ENCODE results near the gene BATF3. TPM values are rescaled to one million over a fixed set of nuclear protein-coding genes. Genes with fewer than 3 reads are reported as not detected.
A peak's percentile ranks its signal among the peaks of the same experiment; 100 is the strongest.
"Not testable (repeated sequence)": the region's sequence is repeated elsewhere in the genome, so short reads cannot be mapped to it uniquely, and the experiment has no call there.

BATF3 gene, protein sequence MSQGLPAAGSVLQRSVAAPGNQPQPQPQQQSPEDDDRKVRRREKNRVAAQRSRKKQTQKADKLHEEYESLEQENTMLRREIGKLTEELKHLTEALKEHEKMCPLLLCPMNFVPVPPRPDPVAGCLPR
- 0.28 TPM for total RNA-seq

DNA sequence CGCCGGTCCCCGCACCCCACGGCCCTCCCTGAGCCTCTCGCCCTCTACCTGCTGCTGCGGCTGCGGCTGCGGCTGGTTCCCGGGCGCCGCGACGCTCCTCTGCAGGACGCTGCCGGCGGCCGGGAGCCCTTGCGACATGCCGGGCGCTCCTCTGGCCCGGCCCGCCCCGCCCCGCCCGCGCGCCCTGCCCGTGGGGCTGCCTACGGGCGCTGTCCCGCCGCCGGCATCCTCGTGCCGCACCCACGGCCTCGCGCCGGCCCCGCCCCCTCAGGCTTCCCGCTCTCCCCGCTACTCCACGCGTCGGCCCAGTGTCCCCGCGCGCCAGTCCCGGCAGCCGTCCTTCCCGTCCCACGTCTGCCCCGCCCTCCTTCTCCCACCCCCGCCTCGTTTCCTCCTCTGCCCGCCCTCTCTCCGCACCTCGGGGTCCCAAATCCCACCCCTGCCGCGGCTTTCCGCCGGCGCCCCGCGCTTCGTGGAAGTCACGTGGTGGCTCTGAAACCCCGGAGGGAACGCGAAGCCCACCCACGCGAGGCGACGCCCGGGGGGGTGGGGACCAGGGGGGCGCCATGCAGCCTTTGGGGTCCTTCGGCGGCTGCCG is at the start of gene BATF3:
TSS of gene BATF3 (minus strand) at position 216 of the 598 bp plus-strand sequence. CDS start at position 138, 78 bp downstream.
- DNase-seq (ENCODE audit: low spot score) (peak; percentile 49), ATAC-seq (peak; percentile 79)

DNA sequence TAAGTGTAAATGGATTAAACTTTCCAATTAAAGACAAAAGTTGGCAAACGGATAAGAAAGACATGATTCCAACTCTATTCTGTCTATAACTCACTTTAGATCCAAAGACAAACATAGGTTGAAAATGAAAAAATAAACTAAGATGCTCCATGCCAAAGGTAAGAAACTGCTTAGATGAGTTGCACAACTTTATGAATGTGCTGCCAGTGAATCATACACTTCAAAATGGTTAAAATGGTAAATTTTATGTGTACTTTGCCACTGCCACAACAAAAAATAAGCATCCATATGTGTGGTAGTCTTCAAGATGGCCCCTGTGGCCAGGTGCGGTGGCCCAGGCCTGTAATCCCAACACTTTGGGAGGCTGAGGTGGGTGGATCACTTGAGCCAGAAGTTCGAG is 46.9 kb upstream of the BATF3 start:
- ATAC-seq (no peak), DNase-seq (ENCODE audit: low spot score) (no peak)

DNA sequence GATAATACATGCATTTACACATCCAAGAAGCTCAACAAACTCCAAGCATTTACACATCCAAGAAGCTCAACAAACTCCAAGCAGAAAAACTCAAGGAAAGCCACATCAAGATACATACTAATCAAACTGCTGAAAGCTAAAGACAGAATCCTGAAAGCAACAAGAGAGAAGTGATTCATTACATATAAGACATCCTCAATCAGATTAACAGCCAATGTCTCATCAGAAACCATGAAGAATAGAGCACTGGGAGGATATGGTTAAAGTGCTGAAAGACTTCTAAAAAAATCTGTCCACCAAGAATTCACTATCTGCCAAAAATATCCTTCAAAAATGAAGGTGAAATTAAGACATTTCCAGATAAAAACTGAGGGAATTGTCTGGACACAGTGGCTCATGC is 45.7 kb upstream of the BATF3 start:
- ATAC-seq (no peak), DNase-seq (ENCODE audit: low spot score) (no peak)

DNA sequence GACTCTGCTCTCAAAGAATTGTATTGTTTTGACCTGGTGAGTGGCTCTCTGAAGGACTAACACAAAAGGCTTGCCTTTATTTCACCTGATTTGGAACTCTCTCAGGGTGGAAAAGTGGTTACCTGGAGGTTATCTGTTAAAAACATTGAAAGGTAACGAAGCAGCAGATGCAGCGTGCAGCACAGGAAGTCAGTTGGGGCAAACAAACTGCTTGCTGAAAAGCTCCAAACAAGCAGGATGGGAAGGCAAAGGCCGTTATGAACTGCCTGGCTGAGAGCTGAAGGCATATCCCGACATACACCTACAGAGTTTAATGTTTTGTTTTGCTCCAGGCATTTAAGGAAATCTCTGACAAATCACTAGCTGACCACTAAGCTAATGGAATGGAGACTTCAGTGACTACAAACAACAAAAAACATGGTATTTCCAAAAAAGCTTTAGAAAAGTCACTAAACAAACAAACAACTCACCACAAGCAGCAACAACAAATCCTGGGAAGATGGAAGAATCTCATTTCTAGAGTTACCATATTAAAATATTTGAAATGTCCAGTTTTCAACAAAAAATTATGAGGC is 44.3 kb upstream of the BATF3 start:
- no peak for ATAC-seq
- DNase-seq (ENCODE audit: low spot score): no peak

DNA sequence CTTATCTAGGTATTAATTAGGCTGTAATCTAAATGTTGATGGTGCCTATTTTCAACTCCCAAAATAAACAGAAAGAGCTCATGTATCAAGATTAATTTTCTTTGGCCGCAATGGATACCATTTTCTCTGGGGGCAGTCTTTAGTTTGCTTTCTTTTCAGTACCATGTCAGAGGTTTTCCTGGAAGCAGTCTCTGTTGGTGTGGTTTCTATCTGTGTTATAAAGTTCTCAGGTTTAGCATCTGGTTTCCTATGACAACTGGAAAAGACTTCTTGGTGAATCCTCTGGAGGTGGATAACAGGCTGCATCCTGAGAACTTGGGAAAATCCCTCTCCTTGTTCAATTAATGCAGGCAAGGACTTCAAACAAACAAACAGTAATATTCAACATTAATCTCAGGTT is 38.7 kb upstream of the BATF3 start:
- ATAC-seq (no peak), DNase-seq (ENCODE audit: low spot score) (no peak)

DNA sequence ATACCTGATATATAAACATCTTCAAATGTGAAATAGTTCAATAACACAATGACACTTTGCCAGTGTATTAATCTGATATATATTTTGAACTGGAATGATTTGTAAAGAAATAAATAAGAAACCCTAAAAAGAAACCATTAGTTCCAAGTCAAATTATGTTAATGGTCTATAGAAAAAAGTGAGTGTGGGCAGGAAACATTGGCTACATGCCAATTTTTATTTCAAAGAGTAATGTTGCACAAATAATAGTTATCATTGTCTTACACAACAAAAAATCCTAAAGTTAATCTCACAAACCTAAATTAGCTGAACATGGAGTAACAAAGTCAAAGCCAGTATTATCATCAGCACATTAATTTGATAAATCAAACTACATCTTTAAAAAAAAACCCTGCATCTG is 37.9 kb upstream of the BATF3 start:
- DNase-seq (ENCODE audit: low spot score) (no peak), ATAC-seq (no peak)

DNA sequence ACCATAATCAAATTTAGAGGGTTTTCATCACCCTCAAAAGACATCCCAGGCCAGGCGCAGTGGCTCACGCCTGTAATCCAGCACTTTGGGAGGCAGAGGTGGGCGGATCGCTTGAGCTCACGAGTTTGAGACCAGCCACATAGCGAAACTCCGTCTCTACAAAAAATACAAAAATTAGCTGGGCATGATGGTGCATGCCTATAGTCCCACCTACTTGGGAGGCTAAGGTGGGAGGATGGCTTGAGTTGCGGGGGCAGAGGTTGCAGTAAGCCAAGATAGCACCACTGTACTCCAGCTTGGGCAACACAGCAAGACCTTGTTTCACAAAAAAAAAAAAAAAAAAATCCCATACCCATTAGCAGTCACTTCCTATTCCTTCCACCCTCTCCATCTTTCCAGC is 33.5 kb upstream of the BATF3 start:
- no peak for DNase-seq (ENCODE audit: low spot score)
- no peak for ATAC-seq

DNA sequence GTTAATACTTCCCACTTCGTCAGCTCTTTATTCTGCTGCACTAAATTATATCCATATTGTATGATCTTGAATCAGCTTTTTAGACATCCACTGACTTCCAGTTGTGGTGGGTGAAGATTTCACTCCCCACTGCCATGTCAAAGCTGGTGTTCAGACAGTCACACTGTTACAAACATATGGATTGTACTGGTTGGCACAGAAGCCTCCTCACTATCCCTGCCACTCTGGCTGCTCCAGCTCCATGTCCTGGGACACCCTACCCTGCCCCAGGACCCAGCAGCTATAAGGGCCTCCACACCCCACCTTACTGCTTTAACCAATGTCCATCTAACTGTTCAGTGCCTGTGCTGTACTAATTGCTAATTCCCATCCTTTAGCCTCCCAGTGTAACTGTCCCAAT is 32.0 kb upstream of the BATF3 start:
- ATAC-seq (no peak), DNase-seq (ENCODE audit: low spot score) (no peak)

DNA sequence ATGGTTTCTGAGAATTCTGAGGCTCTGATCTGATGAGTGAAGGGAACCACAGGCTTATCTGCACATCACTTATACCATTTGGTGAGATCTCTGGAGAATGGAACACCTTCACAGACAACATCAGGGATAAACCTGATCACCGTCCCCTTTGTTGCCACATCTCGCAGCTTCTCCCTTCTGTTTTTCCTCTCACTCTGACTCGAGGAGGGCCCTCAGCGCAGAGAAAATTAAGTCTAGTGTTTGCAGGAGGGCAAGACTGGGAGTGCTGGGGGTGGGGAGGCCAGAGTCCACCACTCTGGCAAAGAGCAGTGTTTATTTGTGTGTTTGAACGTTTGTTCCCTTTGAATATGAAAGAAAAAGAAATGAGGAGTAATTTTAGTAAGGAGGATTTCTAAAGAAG is 29.0 kb upstream of the BATF3 start:
- DNase-seq (ENCODE audit: low spot score) (no peak), ATAC-seq (peak; percentile 96)

DNA sequence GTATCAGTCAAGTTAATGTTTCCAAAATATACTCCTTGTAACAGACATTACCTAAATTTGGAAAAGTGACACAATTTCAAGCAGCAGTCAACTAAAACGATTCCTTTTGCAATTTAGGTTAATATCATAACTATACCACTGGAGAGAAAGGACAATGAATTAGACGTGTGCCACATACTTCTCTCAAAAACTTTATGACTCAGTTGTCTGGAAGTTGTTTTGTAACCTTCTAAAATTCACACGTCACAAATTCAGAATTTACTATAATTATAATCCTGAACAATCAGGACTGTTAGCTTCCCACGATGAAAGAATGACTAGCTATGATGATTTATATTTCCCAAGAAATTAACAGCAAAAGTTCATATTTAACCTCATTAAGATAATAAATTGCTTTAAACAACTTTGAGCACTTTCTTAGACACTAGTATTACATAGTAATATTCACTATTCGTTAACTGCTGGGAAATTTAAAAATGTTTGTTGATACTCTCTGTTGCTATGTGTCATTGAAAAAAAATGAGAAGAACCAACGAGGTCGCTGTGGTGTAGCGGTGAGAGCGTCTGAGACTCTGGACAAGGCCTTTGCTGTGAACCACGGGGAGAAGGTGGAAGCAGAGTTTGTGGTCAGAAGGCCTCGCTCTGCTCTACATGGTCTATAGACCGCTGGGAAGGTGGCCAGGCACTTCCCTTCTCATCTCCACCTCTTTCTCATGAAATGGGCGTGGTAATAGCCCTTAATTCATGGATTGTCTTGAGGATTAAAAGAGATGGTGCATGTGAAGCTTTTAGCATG is 27.9 kb upstream of the BATF3 start:
- no peak for ATAC-seq
- no peak for DNase-seq (ENCODE audit: low spot score)

DNA sequence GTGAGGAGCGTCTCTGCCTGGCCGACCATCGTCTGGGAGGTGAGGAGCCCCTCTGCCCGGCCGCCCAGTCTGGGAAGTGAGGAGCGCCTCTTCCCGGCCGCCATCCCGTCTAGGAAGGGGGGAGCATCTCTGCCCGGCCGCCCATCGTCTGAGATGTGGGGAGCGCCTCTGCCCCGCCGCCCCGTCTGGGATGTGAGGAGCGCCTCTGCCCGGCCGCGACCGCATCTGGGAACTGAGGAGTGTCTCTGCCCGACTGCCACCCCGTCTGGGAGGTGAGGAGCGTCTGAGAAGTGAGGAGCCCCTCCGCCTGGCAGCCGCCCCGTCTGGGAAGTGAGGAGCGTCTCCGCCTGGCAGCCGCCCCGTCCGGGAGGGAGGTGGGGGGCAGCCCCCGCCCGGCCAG is 25.0 kb upstream of the BATF3 start:
- not testable (repeated sequence) for DNase-seq (ENCODE audit: low spot score); ATAC-seq

DNA sequence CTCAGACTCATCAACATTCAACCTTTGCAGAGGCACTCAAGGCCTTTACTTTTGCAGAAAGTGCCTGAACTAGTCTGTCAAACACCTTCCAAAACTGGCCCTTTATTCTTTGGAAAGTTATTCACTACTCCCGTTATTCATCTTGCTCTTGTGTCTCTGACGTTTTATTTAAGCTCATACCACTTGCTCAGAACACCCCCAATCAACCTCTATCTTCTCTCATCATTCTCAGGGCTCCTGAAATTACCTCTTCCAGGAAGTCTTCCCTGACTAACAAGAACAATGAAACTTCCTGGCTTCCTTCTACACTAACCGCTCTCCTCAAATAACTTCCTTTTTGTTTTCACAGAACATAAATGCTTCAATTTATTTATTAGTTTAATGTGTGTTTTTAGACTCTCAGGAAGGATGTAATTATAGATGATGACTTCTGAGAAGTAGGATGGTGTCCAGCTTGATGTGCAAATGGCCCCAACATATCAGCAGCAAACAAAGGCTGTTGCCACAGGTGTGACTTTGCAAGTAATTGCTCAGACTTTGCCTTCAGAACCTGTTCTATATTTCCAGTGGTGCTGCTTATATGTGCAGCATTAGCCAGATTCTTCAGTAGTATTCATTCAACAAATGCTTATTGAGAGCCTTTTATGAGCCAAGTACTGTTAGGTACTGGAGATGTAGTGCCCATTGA is 22.8 kb upstream of the BATF3 start:
- ATAC-seq (no peak), DNase-seq (ENCODE audit: low spot score) (no peak)

DNA sequence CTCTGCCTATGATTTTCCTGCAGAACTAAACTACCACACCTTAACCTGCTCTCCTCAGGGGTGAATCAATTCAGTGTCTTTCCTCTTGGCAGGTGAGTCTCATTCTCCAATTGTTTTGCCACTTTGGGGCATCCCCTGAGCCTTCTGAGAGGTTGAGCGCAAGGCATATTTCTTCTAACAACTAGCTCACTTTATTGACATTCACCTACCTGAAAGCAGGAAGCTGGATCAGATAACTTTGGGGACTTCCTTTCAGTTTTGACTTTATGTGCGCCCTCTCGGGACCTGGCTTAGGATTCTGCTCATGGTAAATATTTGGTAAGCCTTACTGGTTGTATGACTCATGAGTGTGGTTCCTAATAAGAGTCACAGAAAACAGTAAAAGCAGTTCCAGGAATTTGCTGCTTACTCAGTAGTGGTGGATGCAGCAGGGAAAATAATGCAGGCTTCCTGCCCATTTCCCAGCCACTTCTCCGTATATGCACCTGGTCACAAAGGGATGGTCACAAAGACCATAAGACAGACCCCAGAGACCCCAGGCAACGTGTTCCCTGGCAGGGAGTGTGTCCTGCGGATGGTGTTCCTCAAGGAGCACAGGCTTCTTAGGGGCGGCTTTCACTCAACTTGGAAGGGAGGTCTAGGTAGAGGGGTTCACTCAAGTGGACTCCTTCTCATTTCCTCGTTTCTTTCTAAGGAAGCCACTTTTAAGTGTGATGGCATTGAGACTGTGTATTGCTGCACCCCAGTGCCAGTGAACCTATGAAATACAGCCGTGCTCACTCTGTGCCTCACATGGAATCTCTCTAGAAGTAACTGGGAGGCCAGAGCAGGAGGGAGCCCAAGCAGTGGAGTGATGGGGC is 22.0 kb upstream of the BATF3 start:
- DNase-seq (ENCODE audit: low spot score): no peak
- ATAC-seq: peak; percentile 51

DNA sequence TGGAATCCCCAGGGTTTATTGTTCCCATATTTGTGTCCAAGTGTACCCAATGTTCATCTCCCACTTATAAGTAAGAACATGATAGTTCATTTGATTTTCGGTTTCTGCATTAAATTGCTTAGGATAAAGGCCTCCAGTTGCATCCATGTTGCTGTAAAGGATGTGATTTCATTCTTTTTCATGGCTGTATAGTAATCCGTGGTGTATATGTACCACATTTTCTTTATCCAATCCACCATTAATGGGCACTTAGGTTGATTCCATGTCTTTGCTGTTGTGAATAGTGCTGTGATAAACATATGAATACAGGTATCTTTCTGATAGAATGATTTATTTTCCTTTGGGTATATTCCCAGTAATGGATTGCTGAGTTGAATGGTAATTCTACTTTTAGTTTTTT is 20.0 kb upstream of the BATF3 start:
- ATAC-seq (no peak), DNase-seq (ENCODE audit: low spot score) (no peak)

DNA sequence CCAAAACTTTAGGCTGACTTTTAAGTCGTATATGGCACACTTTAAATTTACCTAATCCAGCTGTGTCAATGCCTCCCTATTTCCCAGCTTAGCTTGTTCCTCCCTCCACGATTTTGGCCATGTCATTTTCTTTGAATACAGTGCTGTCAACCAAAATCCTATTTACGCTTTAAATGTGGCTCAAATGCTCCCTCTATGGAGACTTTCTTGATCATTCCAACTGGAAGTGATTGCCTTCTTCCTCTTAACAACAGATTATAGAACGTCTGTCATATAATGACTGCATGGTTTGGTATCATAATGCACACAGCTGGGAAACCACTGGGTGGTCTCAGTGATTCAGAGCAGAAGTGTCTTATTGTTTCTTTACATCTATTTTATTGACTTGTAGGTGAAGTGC is 18.9 kb upstream of the BATF3 start:
- ATAC-seq (peak; percentile 38), DNase-seq (ENCODE audit: low spot score) (no peak)

DNA sequence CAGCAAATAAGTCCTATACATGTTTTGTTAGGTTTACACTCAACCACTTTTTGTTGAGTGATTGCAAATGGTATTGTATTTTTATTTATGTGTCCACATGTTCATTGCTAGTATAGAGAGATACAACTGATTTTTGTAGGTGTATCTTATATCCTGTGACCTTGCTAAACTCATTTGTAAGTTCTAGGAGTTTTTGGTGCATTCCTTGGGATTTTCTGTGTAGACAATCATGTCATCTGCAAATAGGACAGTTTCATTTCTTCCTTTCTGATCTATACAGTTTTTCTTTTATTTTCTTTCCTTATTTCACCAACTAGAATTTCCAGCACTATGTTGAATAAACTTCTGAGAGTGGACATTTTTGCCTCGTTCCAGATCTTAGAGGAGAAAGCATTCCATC is 16.5 kb upstream of the BATF3 start:
- no peak for ATAC-seq
- no peak for DNase-seq (ENCODE audit: low spot score)

DNA sequence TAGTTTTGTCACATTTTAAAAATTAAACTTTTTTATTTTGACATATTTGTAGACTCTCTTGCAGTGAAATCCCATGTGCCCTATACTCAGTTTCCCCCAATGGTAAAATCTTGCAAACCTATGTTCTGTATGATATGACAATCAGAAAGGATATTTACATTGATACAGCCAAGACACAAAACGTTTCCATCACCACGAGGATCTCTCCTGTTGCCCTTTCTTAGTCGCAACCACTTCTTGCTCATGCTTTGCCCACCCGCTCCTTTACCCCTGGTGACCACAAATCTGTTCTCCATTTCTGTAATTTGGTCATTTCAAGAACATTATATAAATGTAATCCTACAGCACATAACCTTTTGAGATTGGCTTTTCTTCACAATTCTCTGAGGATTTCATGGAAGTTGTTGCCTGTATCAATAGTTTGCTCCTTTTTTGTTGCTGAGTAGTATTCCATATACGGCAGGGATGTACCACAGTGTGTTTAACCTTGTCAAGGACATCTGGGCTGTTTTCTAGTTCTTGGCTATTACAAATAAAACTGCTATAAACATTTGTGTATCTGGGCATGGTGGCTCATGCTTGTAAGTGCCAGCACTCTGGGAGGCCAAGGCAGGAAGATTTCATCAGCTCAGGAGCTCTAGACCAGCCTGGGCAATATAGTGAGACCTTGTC is 14.0 kb upstream of the BATF3 start:
- no peak for DNase-seq (ENCODE audit: low spot score)
- no peak for ATAC-seq

DNA sequence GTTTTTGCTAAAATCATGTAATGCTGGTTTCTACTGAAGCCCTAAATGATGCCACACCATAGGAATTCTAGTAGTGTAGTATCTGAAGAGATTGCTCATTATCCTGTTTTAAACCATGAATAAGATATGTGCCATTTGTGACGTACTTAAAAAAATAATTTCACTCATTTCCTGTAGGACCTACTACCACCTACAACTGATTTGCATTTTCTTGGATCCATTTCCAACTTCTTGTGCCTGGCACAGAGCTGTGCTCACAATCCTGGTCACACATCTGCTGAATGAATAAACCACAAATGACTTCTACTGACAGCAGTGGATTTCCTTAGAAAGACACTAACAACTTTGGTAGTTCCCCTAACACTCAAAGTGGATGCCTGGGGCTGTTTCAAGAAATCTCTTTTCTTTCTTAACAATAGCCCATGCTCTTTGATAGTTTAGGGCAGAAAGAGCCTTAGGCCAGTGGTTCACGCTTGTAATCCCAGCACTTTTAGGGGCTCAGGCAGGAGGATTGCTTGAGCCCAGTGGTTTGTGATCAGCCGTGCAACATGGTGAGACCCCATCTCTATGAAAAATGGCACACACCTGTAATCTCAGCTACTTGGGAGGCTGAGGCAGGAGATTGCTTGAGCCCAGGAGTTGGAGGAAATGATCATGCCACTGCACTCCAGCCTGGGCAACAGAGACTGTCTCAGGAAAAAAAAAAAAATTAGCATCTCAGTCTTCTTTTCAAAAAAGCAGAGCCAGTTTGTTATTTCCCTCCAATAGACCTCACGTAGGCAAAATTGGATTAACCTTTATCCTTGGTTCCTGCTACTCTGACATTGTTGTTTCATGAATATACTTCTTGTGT is 13.0 kb upstream of the BATF3 start:
- DNase-seq (ENCODE audit: low spot score): no peak
- no peak for ATAC-seq

DNA sequence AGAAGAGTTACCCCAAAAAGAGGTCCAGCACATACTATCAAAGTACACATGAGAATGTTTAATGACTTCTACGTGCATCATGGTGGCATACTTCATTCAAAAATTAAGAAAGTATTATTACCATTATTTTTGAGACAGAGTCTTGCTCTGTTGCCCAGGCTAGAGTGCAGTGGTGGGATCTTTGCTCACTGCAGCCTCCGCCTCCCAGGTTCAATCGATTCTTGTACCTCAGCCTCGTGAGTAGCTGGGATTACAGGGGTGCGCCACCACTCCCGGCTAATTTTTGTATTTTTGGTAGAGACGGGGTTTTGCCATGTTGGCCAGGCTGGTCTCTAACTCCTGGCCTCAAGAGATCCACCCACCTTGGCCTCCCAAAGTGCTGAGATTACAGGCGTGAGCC is 12.3 kb upstream of the BATF3 start:
- not testable (repeated sequence) for DNase-seq (ENCODE audit: low spot score); ATAC-seq
